Smooth muscle cell of bladder (primary cell): ENCODE results near the gene GPR84. TPM values are rescaled to one million over a fixed set of nuclear protein-coding genes. Genes with fewer than 3 reads are reported as not detected.

Source experiments
- total RNA-seq: library from RNA; depleted of rRNA; stranded (reverse); fragments of >200 nt; gene quantifications from 2 replicates; pipeline ENCODE4 v1.2.3, GENCODE V29; 2014

GPR84 gene
- total RNA-seq, result 0.09 TPM in 1 of 2 replicates, not detected in the other

DNA sequence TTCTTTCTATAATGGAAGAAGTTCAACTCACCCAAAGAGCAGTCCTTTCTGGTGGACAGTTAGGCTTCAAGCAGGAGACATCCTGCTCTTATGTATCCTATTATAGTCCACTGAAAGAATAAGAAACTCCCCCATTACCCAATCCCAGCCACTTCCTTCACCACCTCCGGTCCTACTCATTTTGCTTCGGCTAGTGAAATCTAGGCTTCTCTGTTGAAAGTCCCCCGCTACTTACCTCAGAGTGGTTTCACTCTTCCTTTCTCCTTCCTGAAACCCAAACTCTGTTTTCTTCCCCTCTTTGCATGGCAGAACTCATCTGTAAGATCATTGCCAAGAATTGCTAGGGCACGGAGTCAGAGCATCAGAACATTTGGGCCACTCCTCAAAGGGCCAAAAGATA lies at the start of gene GPR84:
Gene GPR84 (minus strand): TSS at position 74 of the 400 bp plus-strand sequence. CDS start 635 bp downstream, outside the sequence.

DNA sequence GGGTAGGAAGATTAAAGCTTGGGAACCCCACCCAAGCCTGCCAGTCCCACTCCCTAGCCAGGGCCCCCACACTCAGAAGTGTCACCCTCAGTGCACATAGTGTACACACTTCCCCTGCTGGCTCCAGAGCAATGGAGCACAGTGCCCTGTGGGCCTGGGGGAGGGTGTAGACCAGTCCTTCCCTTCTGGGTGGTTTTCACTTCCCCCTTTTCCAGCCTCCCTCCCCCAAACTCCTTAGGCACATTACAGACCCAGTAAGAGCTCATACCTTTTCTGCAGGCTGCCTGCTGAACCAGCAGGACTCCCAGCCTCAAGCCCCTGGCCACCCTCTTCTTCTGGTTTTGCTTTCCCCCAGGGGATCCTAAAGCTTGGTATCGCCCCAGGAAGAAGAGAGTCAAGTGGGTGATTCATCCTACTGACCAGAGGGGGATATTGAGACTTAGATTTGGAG lies 20.3 kb upstream of the GPR84 start, which contains the start of gene ZNF385A:
Gene ZNF385A (minus strand): TSS at position 143 of the 451 bp plus-strand sequence. CDS start 219 bp downstream, outside the sequence.

GRCh38 chr12:54324617-54325441 lies 39.5 kb downstream of the GPR84 start, which contains the start of gene COPZ1:
Gene COPZ1 (plus strand): TSS chr12:54325131. CDS start chr12:54325164, 33 bp downstream.

Other genes starting within 250 kb of the GPR84 start
- gene SMUG1, start 175.5 kb downstream of the GPR84 start, total RNA-seq, result 23.4 and 25.0 TPM in 2 replicates
- 12.4 and 15.4 TPM in 2 replicates for gene CBX5, start 84.4 kb downstream of the GPR84 start, total RNA-seq
- gene HNRNPA1, start 83.8 kb downstream of the GPR84 start, total RNA-seq, result 454 and 485 TPM in 2 replicates
- 0.18 and 0.28 TPM in 2 replicates for gene NFE2, start 63.5 kb downstream of the GPR84 start, total RNA-seq
- 129 and 136 TPM in 2 replicates for gene COPZ1, start 39.4 kb downstream of the GPR84 start, total RNA-seq
- 0.71 and 1.5 TPM in 2 replicates for gene ZNF385A, start 20.2 kb upstream of the GPR84 start, total RNA-seq
- gene ITGA5, start 54.8 kb upstream of the GPR84 start, total RNA-seq, result 183 and 186 TPM in 2 replicates
- not detected in 2 replicates for gene GTSF1, start 109.1 kb upstream of the GPR84 start, total RNA-seq
- gene NCKAP1L, start 133.3 kb upstream of the GPR84 start, total RNA-seq, result under 0.01 TPM in 1 of 2 replicates, not detected in the other
- gene PDE1B, start 185.1 kb upstream of the GPR84 start, total RNA-seq, result 0.28 TPM in 1 of 2 replicates, not detected in the other
- not detected in 2 replicates for gene PPP1R1A, start 224.2 kb upstream of the GPR84 start, total RNA-seq